OCI-LY7 (cell line): ENCODE results near the gene SLC18A3.

ENCODE experiments used
- CTCF ChIP-seq: fragments of 200-600 bp; sonication (generic); conservative IDR thresholded peaks from 2 replicates; pipeline ENCODE4 v1.5.1; 2014; ENCODE audit warnings: mild to moderate bottlenecking, antibody characterized with exemption, low read length, moderate library complexity, mixed read lengths
- EZH2phosphoT487 ChIP-seq: fragments of 200-600 bp; sonication (generic); IDR thresholded peaks from 2 replicates; pipeline ENCODE4 v1.6.1; 2018; ENCODE audit warnings: low read depth, borderline replicate concordance, mild to moderate bottlenecking, mixed run types, antibody characterized with exemption, low read length, moderate library complexity, mixed read lengths

DNA sequence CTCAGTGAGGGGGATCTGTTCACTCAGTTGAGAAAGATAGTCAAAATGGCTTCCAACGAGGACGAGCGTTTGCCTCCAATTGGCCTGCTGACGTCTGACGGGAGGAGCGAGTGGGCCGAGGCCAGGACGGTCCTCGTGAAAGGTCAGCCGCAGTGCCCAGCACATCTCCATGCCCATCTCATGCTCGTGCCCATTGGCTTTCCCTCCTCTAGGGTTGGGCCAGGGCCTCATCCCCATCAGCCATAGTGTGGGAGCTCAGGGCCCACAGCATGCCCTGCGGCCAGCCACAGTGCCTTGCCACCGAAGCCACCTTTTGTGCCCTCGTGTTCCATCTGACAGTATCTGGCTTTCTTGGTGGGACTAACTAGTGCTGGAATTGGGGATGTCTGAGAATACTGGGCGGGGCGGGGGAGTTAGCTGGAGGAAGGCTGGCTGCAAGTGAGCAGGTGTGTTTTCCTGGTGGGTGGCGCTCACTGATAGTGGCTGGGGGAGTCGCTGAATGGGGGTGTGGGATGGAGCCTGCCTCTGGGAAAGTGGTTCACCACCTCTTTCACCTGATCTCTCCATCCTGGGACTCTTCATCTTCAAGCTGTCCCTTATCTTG lies 17.6 kb downstream of the SLC18A3 start:
- no peak for TF ChIP-seq CTCF
- no peak for TF ChIP-seq EZH2phosphoT487
